ENCODE measurements around the gene RPL9.

Gene RPL9

GRCh38 chr4:39480251-39480650 is 21.5 kb upstream of the RPL9 start:
- DNase-seq (ENCODE audit: extremely low read depth, low read depth) = no peak
- no peak for TF ChIP-seq CTCF (IDR thresholded peaks at IDR 0.05; ENCODE audit: low read depth, low read length, missing control alignments)
- H3K4me3 ChIP-seq (replicated peaks; ENCODE audit: low read depth, low read length) = no peak overlapping the region

GRCh38 chr4:39476187-39476895 is 17.6 kb upstream of the RPL9 start:
- no peak for TF ChIP-seq CTCF (IDR thresholded peaks at IDR 0.05; ENCODE audit: low read depth, low read length, missing control alignments)
- H3K4me3 ChIP-seq (replicated peaks; ENCODE audit: low read depth, low read length) = no peak overlapping the region
- DNase-seq (ENCODE audit: extremely low read depth, low read depth) = no peak

GRCh38 chr4:39472396-39472795 is 13.7 kb upstream of the RPL9 start:
- TF ChIP-seq CTCF (IDR thresholded peaks at IDR 0.05; ENCODE audit: low read depth, low read length, missing control alignments) = no peak
- DNase-seq (ENCODE audit: extremely low read depth, low read depth) = no peak

GRCh38 chr4:39470402-39470801 is 11.7 kb upstream of the RPL9 start:
- no peak for DNase-seq (ENCODE audit: extremely low read depth, low read depth)
- no peak for TF ChIP-seq CTCF (IDR thresholded peaks at IDR 0.05; ENCODE audit: low read depth, low read length, missing control alignments)
- no peak overlapping the region for H3K4me3 ChIP-seq (replicated peaks; ENCODE audit: low read depth, low read length)

More at GRCh38 chr4:39472396-39472795, 13.7 kb upstream of the RPL9 start:
- no peak overlapping the region for H3K4me3 ChIP-seq (replicated peaks; ENCODE audit: low read depth, low read length)

GRCh38 chr4:39469429-39470077 is 10.8 kb upstream of the RPL9 start:
- TF ChIP-seq CTCF (IDR thresholded peaks at IDR 0.05; ENCODE audit: low read depth, low read length, missing control alignments) = peak; percentile 81
- DNase-seq (ENCODE audit: extremely low read depth, low read depth) = peak; percentile 74
- H3K4me3 ChIP-seq (replicated peaks; ENCODE audit: low read depth, low read length) = no peak overlapping the region

- no peak for TF ChIP-seq CTCF (IDR thresholded peaks at IDR 0.05; ENCODE audit: low read depth, low read length, missing control alignments)
These were observed 8.7 kb upstream of the RPL9 start for GRCh38 chr4:39467464-39467863.

More at GRCh38 chr4:39467464-39467863, 8.7 kb upstream of the RPL9 start:
- no peak overlapping the region for H3K4me3 ChIP-seq (replicated peaks; ENCODE audit: low read depth, low read length)
- DNase-seq (ENCODE audit: extremely low read depth, low read depth) = no peak
